ENCODE results near the gene ARL3.

Gene ARL3

GRCh38 chr10:102633287-102633686, 80.9 kb downstream of the ARL3 start:
- peak in 1 of 2 experiments; percentile 1 for DNase-seq

GRCh38 chr10:102632394-102633111, 81.6 kb downstream of the ARL3 start:
- DNase-seq = no peak

GRCh38 chr10:102631525-102632393, 82.4 kb downstream of the ARL3 start:
- DNase-seq = no peak

GRCh38 chr10:102630663-102631062, 83.5 kb downstream of the ARL3 start:
- DNase-seq = no peak

- no peak for DNase-seq
These were observed 84.3 kb downstream of the ARL3 start for GRCh38 chr10:102629661-102630614.

- DNase-seq = no peak
These were observed 85.7 kb downstream of the ARL3 start for GRCh38 chr10:102628451-102628911.

GRCh38 chr10:102627736-102628293, 86.4 kb downstream of the ARL3 start:
- no peak for DNase-seq

- no peak for DNase-seq
These were observed 86.9 kb downstream of the ARL3 start for GRCh38 chr10:102627291-102627735.

GRCh38 chr10:102626026-102626685, 88.0 kb downstream of the ARL3 start:
- DNase-seq = no peak

GRCh38 chr10:102624751-102625645, 89.2 kb downstream of the ARL3 start:
- DNase-seq = no peak

- DNase-seq = no peak
These were observed 90.1 kb downstream of the ARL3 start for GRCh38 chr10:102624094-102624493.
